ENCODE results near the gene DCTN3. TPM values are rescaled to one million over a fixed set of nuclear protein-coding genes. Genes with fewer than 3 reads are reported as not detected.

Gene DCTN3
- total and polyA plus RNA-seq, 2 experiments from 2014 or later: 12.9 to 17.9 TPM

GRCh38 chr9:34629491-34629808 lies 9.2 kb upstream of the DCTN3 start (continued):
- TF ChIP-seq, protein P1, sequence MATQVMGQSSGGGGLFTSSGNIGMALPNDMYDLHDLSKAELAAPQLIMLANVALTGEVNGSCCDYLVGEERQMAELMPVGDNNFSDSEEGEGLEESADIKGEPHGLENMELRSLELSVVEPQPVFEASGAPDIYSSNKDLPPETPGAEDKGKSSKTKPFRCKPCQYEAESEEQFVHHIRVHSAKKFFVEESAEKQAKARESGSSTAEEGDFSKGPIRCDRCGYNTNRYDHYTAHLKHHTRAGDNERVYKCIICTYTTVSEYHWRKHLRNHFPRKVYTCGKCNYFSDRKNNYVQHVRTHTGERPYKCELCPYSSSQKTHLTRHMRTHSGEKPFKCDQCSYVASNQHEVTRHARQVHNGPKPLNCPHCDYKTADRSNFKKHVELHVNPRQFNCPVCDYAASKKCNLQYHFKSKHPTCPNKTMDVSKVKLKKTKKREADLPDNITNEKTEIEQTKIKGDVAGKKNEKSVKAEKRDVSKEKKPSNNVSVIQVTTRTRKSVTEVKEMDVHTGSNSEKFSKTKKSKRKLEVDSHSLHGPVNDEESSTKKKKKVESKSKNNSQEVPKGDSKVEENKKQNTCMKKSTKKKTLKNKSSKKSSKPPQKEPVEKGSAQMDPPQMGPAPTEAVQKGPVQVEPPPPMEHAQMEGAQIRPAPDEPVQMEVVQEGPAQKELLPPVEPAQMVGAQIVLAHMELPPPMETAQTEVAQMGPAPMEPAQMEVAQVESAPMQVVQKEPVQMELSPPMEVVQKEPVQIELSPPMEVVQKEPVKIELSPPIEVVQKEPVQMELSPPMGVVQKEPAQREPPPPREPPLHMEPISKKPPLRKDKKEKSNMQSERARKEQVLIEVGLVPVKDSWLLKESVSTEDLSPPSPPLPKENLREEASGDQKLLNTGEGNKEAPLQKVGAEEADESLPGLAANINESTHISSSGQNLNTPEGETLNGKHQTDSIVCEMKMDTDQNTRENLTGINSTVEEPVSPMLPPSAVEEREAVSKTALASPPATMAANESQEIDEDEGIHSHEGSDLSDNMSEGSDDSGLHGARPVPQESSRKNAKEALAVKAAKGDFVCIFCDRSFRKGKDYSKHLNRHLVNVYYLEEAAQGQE (IDR thresholded peaks at IDR 0.05; ENCODE audit: unreplicated experiment): no peak
- TF ChIP-seq JUNB (IDR thresholded peaks at IDR 0.05; ENCODE audit: unreplicated experiment): no peak
- no peak for TF ChIP-seq POLR2AphosphoS5 (IDR thresholded peaks at IDR 0.05; ENCODE audit: low read depth)
- TF ChIP-seq ZNF114 (CRISPR knock-in tag; IDR thresholded peaks at IDR 0.05): no peak
- no peak for TF ChIP-seq ZNF331 (CRISPR knock-in tag; IDR thresholded peaks at IDR 0.05; ENCODE audit: low read depth)
- TF ChIP-seq CREB1 (CRISPR knock-in tag; IDR thresholded peaks at IDR 0.05; ENCODE audit: low read depth): no peak
- no peak for TF ChIP-seq NANOG (IDR thresholded peaks at IDR 0.05; ENCODE audit: borderline replicate concordance)

DNA sequence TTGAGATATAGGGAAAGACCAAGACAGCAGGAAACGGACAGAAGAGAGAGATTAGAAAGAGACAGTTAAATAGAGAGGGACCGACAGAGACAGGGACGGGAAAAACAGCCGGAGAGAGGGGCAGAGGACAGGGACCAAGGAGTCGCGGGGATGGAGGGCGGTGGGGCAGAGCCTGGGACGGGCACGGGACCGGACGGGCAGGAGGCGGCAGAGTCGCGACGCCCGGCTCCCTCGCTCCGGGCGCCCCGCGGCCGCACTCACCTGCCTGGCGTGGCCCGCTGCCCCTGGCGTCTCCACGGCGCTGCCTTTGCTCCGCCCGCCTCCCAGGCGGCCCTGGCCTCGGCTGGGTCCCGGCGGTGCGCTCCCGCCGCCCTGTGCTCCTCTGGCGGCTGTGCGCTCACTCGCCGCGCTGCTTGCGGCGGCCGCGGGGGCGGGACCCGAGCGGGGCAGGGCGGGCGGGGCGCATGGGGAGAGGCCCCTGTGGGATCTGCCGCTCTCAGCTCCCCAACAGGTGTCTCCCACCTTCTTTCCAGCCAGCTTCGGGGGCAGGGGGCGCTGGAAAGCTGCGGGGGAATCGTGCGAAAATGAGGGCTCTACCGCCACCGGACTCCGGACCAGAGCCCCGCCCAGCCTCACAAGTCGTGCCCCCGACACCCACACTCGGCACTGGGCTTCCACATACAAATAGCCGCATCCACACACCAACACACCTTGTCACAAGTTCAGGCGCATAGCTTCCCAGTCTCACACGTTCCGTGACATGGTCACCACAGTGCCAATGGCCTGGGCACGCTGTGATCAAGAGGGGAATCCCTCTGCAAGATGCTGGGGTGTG lies 8.6 kb upstream of the DCTN3 start, which contains the start of gene ARID3C:
TSS of gene ARID3C (minus strand) at position 411 of the 835 bp plus-strand sequence. CDS start 1,052 bp downstream, outside the sequence.
- TF ChIP-seq EZH2 (IDR thresholded peaks at IDR 0.05; ENCODE audit: low read depth, unreplicated experiment) (peak; percentile 85), STAT1 (IDR thresholded peaks at IDR 0.05; ENCODE audit: unreplicated experiment) (no peak), JUNB (IDR thresholded peaks at IDR 0.05; ENCODE audit: unreplicated experiment) (no peak)
- TF ChIP-seq, protein P2, sequence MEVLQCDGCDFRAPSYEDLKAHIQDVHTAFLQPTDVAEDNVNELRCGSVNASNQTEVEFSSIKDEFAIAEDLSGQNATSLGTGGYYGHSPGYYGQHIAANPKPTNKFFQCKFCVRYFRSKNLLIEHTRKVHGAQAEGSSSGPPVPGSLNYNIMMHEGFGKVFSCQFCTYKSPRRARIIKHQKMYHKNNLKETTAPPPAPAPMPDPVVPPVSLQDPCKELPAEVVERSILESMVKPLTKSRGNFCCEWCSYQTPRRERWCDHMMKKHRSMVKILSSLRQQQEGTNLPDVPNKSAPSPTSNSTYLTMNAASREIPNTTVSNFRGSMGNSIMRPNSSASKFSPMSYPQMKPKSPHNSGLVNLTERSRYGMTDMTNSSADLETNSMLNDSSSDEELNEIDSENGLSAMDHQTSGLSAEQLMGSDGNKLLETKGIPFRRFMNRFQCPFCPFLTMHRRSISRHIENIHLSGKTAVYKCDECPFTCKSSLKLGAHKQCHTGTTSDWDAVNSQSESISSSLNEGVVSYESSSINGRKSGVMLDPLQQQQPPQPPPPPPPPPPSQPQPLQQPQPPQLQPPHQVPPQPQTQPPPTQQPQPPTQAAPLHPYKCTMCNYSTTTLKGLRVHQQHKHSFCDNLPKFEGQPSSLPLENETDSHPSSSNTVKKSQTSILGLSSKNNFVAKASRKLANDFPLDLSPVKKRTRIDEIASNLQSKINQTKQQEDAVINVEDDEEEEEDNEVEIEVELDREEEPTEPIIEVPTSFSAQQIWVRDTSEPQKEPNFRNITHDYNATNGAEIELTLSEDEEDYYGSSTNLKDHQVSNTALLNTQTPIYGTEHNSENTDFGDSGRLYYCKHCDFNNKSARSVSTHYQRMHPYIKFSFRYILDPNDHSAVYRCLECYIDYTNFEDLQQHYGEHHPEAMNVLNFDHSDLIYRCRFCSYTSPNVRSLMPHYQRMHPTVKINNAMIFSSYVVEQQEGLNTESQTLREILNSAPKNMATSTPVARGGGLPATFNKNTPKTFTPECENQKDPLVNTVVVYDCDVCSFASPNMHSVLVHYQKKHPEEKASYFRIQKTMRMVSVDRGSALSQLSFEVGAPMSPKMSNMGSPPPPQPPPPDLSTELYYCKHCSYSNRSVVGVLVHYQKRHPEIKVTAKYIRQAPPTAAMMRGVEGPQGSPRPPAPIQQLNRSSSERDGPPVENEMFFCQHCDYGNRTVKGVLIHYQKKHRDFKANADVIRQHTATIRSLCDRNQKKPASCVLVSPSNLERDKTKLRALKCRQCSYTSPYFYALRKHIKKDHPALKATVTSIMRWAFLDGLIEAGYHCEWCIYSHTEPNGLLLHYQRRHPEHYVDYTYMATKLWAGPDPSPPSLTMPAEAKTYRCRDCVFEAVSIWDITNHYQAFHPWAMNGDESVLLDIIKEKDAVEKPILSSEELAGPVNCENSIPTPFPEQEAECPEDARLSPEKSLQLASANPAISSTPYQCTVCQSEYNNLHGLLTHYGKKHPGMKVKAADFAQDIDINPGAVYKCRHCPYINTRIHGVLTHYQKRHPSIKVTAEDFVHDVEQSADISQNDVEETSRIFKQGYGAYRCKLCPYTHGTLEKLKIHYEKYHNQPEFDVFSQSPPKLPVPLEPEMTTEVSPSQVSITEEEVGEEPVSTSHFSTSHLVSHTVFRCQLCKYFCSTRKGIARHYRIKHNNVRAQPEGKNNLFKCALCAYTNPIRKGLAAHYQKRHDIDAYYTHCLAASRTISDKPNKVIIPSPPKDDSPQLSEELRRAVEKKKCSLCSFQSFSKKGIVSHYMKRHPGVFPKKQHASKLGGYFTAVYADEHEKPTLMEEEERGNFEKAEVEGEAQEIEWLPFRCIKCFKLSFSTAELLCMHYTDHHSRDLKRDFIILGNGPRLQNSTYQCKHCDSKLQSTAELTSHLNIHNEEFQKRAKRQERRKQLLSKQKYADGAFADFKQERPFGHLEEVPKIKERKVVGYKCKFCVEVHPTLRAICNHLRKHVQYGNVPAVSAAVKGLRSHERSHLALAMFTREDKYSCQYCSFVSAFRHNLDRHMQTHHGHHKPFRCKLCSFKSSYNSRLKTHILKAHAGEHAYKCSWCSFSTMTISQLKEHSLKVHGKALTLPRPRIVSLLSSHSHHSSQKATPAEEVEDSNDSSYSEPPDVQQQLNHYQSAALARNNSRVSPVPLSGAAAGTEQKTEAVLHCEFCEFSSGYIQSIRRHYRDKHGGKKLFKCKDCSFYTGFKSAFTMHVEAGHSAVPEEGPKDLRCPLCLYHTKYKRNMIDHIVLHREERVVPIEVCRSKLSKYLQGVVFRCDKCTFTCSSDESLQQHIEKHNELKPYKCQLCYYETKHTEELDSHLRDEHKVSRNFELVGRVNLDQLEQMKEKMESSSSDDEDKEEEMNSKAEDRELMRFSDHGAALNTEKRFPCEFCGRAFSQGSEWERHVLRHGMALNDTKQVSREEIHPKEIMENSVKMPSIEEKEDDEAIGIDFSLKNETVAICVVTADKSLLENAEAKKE (CRISPR knock-in tag; IDR thresholded peaks at IDR 0.05): no peak
- TF ChIP-seq, protein P3, sequence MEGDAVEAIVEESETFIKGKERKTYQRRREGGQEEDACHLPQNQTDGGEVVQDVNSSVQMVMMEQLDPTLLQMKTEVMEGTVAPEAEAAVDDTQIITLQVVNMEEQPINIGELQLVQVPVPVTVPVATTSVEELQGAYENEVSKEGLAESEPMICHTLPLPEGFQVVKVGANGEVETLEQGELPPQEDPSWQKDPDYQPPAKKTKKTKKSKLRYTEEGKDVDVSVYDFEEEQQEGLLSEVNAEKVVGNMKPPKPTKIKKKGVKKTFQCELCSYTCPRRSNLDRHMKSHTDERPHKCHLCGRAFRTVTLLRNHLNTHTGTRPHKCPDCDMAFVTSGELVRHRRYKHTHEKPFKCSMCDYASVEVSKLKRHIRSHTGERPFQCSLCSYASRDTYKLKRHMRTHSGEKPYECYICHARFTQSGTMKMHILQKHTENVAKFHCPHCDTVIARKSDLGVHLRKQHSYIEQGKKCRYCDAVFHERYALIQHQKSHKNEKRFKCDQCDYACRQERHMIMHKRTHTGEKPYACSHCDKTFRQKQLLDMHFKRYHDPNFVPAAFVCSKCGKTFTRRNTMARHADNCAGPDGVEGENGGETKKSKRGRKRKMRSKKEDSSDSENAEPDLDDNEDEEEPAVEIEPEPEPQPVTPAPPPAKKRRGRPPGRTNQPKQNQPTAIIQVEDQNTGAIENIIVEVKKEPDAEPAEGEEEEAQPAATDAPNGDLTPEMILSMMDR (conservative IDR thresholded peaks at IDR 0.05; ENCODE audit: low read depth in 2 of 2): peak in 1 of 2 experiments; percentile 24; a peak in 1 of 4 replicates
- H3K4me1 ChIP-seq (ENCODE audit: insufficient read depth): peaks cover 13% of the 10 kb centered on the region; the same call in 1 of the 2 replicates
- peak within 1 kb of the TSS; percentile 81 for H3K4me2 ChIP-seq
- no peaks in the 10 kb centered on the region for H3K36me3 ChIP-seq (ENCODE audit: insufficient read depth)
- H4K20me1 ChIP-seq (replicated peaks; ENCODE audit: insufficient read depth): no peaks in the 10 kb centered on the region; the same call in 1 of the 2 replicates
- H3K4me3 ChIP-seq: peak within 1 kb of the TSS; percentile 54
- peak; percentile 69 for DNase-seq (ENCODE audit: low spot score)
- Mint-ChIP-seq H3K27me3 (ENCODE audit: insufficient read depth, low read depth, poor library complexity) (peaks cover 75% of the 10 kb centered on the region), H3K27ac (no peak within 1 kb of the TSS), H3K4me1 (peaks cover 29% of the 10 kb centered on the region), H3K9me3 (peaks cover 4% of the 10 kb centered on the region; the same call in 1 of the 3 replicates), H3K36me3 (ENCODE audit: low read depth) (peaks cover 4% of the 10 kb centered on the region; the same call in 1 of the 3 replicates), H3K4me3 (peak within 1 kb of the TSS; percentile 78)
- H3K79me2 ChIP-seq (replicated peaks; ENCODE audit: insufficient read depth): no peaks in the 10 kb centered on the region
- peak within 1 kb of the TSS; percentile 81; the same call in 1 of the 2 replicates for H2AFZ ChIP-seq
- H3K27me3 ChIP-seq (ENCODE audit: insufficient read depth): peaks cover 92% of the 10 kb centered on the region
- no peaks in the 10 kb centered on the region for H3K9me2 ChIP-seq (ENCODE audit: insufficient read depth)
- 0 out of 2 replicates have a peak, but pooled peaks cover 3% of the 10 kb centered on the region for H3F3A ChIP-seq (replicated peaks; ENCODE audit: low read depth)
- peak; percentile 79 for ATAC-seq
- H3K27ac ChIP-seq (ENCODE audit: low read depth): no peak within 1 kb of the TSS

All from GM23338 (cell line).